NCI-H2196 (cell line): ENCODE data around the gene CNTN3.

Experiments
- DNase-seq: peaks from one replicate; lab custom pipeline; 2025; ENCODE audit not compliant: unreplicated experiment; lab: John Stamatoyannopoulos, UW

CNTN3 gene

DNA sequence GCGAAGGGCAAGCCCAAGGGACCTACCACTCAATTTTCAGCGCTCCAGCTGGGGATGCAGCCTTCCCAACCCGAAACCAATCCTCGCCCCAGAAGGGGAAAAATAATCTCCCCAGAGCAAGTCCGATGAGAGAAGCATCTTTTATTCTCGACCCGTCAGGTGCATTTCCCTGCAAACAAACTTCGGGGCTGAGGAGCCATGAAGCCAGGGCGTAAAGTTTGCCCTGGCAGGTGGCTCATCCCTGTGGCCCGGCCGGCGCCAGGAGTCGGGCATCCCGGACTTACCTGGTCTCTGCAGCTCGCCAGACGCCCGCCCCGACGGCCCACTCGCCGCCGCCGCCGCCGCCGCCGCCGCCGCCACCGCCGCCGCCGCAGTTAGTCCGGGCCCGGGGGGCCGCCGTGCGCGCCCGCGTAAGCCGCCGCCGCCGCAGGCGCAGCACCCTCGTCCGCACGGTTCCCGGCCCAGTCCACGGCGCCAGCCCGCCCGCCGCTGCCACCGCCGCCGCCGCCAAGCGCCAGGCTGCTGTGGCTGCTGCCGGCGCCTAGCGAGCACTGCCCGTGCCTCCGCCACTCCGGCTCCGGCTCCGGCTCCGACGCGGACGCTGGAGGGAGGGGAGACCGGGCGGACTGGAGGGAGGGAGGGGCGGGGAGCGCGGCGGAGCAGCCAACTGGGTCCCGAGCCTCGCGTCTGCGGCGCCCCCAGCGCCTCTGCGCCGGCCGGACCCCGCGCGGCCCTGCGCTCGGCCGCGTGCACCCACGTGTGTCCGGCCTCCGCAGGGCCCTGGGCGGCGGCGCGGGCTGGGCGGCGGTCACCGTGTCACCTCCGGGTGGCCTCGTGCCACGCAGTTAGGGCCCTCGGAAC is at the start of gene CNTN3:
CNTN3 (minus strand) TSS at position 553 of the 861 bp plus-strand sequence. CDS start 93,547 bp downstream, outside the sequence.
- no peak for DNase-seq

DNA sequence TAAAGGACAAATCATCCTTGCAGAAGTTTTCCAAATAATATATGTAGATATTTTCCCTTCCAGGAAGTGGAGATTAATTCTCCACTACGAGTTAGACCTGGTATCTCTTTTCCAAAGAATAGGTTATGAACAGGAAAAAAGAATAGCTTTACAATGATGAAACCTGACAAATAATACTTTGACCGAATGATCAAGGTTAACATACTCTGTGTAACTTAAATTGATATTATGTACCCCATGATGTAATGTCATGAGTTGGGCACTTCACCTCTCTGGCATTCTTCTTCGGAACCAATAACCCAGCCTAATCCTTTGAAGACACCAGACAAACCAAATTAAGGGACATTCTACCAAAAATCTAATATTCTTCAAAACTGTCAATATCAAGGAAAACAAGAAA is 48.7 kb upstream of the CNTN3 start:
- DNase-seq = no peak

DNA sequence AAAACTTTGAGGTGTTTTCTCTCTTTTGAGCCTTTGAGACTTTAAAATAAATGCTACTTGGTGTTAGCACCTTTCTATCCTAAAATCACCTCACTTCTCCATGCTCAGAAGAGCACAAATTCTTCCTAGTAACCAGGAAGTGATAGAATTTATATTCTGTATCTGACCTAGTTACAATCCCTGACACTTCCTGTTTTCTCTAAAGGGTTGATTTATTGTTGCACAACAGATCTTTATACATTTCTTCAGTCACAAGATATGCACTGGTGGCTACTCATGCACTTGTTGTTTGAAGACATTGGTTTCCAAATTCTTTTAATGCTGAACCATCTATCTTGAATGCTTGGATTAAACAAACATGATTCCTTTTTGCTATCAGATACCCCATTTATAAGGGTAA is 47.2 kb upstream of the CNTN3 start:
- DNase-seq = no peak

DNA sequence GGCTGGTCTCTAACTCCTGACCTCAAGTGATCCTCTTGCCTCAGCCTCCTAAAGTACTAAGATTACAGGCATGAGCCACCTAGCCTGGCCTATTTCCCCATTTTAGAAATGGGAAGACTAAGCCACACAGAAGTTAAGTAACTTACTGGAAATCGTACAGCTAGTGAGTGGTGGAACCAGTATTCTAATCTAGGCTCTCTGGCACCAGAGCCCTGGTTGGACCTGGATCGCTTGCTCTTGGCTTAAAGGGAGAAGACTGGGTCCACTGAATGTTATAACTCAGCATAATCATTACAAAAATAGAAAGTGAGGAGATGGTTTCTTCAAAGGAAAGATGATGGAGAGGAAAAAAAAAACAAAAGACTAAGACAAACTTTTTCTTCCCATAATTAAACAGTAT is 37.4 kb upstream of the CNTN3 start:
- DNase-seq = no peak

DNA sequence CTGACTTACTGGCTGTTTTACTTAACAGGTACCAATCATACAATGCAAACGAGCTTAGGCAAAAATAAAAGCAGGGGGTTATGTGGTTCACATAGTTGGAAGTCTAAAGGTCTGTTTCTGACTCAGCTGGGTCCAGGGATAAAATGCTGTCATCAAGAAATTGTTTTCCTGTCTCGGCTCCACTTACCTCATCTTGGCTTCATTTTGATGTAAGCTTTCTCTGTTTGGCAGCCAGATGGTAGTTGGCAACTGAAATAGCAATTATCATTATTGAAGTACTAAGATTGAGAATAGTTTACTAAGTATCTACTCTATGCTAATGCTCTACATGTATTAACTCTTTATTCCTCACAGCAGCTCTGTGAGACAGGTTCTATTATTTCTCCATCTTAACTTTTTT is 36.8 kb upstream of the CNTN3 start:
- no peak for DNase-seq

DNA sequence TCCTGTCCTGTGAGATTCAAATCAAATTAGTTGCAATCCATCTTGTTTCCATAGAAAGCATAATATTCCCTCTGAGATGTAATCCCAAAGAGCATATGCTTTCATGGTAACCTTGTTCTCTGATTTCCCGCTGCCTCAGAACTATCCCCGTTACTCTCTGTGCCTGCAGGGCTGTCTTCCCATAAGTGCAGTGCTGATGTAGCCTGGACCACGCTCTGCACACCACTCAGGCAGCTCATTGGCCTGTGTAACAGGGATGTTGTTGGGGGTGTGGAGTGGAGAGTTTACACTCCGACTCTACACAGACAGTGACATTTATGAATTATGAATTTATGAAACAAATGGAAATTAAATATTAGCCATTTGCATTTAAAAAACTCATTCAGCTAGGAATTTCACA is 33.6 kb upstream of the CNTN3 start:
- no peak for DNase-seq

DNA sequence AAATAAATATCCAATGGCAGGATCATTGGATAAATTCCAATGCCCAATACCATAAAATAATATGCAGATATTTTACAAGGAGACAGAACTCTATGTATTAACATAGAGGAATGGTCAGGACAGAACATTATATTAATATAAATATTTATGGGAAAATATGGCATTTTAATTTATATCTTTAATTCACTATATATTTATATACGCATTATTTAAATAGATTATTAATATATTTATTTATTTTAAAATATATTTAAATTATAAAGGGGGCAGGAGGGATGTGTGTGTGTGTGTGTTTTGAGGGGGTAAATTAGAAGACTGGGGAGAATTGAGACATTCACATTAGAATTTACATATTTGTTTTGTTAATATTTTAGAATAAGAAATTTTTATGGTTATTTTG is 31.6 kb upstream of the CNTN3 start:
- DNase-seq = no peak

DNA sequence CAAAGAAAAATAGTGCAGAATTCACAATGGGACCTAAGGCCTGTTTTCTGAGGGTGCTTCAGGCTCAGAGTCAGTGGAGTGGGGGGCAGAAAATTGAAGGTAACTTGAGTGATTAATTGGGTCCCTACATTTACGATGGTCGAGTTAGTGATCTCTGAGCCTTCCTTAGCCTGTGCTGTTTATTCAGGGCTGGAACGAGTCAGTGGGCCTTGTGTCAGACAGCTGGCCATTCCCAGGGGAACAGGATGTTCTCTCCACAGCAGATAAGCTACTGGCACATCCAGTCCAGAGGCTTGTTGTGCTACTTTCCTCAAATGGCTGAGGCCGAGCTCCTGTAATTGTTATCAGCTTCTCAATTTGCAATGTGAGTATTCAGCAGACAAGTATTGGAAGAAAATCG is 29.2 kb upstream of the CNTN3 start:
- no peak for DNase-seq

DNA sequence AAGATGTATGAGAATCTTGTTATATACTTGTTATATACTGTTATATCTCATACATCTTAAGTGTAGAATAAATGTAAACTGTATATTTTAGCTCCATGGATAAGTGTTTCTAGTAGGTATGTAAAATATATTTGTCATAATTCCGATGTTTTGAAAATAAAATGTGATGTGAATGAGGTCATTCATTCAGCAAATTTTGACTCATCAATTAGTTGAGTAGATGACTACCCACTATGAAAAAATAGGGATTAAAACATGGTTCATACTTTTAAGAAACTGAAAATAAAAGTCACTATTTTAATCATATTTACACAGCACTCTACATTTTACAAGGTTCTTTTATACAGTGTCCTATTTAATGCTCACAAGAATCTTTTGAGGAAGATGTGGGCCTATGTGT is 28.4 kb upstream of the CNTN3 start:
- DNase-seq = no peak

DNA sequence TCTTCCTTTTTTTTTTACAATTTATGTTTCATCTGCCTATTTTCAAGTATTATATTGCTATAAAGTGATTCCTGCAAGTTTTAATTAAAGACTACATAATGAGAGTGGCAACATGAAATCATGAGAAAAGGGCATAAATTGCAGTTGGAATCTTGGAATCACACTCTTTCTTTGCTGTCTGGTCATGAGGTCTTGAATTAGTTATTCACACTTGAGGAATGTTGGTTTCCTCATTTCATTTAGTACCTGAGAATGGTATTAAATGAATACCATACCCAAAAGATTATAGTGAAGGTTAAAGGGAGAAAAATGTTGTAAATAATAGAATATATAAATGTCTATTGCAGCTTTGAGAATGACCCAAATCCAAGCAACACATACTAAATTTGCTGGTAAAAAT is 25.8 kb upstream of the CNTN3 start:
- DNase-seq = no peak

DNA sequence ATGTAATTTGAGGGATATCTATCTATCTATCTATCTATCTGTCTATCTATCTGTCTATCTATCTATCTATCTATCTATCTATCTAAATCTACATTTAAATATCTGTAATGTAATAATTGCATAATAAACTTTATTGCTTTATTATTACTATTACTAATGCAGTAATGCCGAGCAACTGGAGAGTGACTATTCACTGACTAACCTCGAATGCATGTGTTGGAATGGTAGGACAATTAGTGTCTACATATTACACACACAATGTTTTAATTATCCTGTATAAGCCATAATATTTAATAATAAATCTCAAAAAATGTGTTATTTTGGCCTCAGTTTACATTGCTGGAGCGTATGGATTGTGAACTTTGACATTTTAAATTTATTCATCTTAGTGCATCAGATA is 25.2 kb upstream of the CNTN3 start:
- no peak for DNase-seq

DNA sequence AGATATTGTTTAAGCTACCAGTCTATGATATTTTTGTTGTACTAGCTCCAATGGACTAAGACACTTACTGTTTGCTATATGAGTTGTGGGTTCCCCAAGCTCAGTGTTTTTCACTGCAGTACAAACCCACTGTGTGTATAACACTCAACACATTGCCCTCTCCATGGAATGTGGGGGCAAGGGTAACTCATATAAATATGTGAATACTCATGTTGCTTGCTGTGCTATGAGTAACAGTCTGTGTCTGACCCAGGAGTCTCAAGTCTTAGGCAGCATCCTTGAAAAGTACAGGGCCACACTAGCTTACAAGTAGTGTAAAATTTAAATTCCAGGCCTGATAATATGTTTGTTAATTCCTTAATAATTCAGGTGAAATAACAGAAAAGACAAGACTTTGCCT is 22.5 kb upstream of the CNTN3 start:
- no peak for DNase-seq

DNA sequence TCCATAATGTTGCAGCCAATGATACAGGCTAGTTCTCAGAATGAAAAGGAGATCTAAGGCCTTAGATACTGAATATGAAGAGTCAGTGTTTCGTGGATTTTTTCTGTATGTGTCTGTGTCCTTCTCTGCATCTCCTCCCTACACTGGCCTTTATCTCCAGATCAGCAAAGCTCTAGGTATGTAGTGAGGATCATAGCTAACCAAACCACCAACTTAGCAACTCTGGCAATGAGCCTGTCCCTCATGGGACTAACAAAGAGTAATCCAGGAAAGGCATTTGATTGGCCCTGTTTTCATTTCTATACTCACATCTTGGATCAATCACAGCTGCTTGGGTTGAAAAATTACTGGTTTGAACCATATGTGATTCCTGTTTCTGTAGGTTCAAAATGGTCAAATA is 18.6 kb upstream of the CNTN3 start:
- no peak for DNase-seq

DNA sequence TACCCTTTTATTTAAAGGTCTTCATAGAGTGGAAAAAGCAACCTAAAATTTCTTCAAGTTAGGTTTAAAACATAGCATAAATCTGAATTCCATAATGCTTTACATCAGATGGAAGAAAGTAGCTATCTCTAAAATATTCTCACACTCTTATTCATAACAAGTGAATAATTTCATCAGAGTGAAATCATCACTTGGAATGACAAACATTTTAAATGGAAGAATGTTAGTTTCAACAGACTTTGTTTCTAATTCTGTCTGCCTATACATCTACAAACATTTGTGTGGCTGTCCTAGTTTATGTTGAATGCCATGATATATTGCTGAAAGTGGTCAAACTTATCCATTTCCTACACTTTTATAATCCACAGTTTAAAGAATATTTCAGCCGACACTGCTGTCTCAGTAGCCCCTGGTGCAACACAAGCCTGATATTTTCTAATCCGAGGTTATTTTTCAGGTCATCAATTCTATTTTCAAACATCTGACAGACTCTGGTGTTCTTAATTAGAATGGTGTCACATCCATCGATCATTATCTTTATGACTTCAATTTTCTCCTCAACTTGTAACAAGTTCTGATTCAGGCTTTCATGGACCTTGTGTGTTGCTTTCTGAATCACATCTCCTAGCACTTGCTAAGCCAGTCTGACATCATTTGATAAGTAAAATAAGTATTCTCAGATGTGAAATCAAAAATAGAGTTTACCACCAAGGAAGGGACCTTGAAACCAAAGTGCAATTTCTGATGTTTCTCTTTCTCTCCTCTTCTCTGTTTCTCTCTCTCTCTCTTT is 17.1 kb upstream of the CNTN3 start:
- DNase-seq = no peak

DNA sequence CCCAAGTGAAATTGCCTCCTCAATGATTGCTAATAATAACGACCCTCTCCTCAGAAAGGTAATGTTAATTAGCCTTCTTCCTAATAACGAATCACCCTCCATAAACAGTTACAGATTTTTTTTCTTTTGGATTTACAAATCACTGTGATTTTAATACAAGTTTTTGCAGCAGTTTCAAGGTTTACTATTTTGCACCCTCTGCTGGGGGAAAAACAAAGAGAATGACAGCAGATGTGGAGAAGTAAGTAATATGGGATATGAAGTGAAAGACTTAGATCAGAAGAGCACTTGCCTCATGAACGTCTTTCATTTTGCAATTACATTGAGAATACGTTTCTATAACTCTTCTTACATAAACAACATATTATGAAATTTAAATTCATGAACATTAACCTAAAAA is 16.1 kb upstream of the CNTN3 start:
- no peak for DNase-seq

DNA sequence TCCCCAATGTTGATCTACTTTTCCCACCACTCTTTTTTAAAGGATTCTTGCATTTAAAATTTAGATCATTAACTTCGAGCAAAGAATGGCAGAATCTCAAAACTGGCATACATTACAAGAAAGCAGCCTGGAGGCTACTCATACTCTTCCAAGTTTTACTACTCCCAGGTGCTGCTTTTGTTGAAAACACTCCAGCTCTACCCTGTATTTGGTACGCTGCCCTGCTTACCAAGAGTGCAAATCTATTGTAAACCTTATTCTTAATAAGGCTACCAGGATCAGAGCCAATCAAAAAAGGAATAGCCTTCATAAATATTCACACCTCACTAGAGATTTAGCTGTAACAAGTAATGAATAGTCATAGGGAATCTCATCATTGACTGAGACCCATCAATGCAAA is 11.6 kb upstream of the CNTN3 start:
- no peak for DNase-seq

DNA sequence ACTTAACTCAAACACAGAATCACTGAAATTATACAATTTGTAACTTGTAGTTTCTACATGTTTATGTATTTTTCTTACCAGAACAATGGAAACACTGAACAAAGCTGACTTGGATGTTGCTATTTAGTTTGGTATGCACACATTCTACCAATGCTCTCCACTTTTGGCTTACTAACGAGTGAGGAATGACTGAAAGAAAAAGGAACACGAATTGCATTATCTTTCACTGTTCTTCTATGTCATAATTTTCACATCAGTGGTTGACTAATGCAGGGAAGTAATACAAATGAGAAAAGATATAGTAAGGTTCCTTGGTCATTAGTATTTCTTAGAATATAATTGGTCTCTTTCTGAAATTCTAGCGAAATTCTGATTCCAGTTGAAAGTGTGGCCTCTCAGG is 9.8 kb upstream of the CNTN3 start:
- no peak for DNase-seq

DNA sequence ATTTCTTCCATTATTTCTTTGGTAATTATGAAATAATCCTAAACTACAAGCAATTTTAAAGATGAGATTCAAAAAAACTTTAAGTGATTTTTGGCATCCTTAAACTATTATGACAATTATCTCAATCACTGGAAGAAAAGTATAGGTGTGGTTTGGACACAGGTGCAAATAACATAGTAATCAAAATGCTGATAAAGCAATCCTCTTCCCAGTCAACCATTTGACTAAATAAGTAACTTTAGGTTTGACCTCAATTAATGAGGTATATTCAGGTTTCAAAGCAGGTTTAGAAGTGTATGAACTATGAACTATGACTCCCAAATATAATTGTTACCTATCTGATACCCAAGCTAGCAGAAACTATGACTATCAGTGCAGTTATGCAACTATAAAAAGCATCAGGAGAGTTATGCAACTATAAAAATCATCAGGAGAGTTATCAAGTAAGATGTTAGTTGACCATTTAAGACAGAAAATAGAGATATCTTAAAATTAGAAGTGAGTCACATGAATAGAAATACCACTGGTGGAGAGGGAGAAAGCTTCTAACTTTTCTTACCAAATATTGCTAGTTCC is 8.9 kb upstream of the CNTN3 start:
- DNase-seq = no peak

DNA sequence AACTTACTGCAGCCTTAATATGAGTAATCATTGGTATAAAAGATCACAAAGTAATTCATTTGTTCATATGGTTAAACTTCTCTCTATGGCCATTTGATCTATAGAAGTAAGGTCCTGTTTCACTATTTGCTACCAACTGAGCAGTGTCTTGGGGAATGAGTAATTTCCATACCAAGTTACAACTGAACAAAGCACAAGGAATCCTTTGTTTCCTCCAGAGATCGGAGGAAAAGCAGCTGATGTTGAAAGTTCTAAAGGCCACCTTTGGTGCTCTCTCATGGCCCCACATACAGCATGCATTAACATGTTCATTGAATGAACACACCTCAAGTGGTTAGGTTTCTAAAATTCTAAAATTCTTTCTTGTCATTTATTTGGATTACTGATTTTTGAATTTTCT is 7.1 kb upstream of the CNTN3 start:
- no peak for DNase-seq

DNA sequence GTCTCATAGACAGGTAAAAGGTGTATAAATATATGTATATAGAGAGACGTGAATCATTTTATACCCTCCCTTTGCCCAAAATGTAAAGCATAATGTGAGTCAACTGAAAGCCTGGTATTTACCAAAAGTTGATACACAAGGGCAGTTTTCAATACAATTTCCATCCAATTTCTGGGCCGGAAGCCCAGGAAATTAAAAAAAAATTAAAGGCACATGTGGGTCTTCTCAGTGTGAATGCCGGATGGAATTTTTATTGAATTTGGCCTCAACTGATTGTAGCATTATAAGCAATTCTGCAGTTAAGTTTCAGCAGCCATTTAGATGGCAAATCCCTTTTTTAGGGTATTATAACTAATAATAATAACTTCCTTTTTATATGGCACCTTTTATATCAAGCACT is 3.3 kb upstream of the CNTN3 start:
- no peak for DNase-seq

DNA sequence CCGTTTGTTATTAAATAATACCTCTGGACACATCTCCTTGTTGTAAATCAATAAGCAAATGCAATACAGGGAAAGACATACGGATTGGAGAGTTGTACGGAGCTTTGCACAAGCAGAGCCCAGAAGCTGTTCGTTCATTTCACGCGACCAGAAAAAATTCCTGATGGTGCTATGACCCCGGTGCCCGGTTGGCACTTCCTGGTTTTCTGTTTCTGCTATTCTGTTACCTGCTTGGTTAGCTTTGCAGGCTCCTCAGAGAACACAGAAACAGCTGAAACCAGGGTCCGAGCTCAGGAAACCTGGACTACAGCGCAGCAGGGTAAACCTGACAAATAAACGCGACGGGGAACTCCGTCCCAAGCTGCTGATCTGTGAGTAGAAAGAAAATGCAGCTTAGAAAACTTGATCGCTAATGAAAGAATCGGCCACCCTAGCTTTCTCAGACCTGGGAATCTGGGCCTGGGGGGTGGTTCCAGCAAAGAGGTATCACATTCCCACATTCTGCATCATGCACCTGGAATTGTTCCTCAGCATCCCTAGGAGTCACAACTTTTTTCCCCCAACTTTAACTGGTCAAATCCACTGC is 845 bp downstream of the CNTN3 start:
- DNase-seq = no peak

DNA sequence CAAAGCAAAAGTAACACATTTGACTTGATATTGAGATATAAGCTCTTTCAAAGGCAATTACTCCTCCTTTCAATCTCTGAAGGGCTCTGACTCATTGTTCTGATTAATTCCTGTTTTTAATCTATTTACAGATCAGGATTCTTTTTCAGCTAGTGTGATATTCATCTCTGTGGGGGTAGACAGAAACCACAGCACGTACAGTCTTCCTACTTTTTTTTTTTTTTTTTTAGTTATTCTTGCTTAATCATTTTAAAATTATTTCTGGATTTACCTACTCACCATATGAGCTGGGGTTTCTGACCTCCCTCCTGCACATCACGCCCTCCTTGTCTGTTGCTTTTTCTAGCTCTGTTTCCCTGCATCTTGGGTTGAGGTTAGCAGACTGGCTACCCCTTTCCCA is 1.4 kb downstream of the CNTN3 start:
- DNase-seq = no peak
